Lung (tissue), 12 donors: Measurements from ENCODE around the gene CLDN19. TPM values are rescaled to one million over a fixed set of nuclear protein-coding genes. Genes with fewer than 3 reads are reported as not detected.

Experiments used
- ATAC-seq: fragments of 200-7000 bp; cut with Tn5 transposase; one replicate; pipeline ENCODE4 v1.9.1; 2020; ENCODE audit warnings: moderate number of reproducible peaks; ENCODE audit not compliant: insufficient read depth, low FRiP score
- DNase-seq, 3 donors: peaks; one replicate each; pipeline ENCODE4 v3.0.0-alpha.2; 2013 to 2017
- H3K27ac ChIP-seq, 2 donors: one replicate each; pipeline ENCODE4 v1.5.1; 2013; ENCODE audit warnings: mild to moderate bottlenecking in 2 of 2, moderate library complexity in 2 of 2, control low read depth in 1 of 2, inconsistent platforms in 1 of 2, low read depth in 1 of 2, low read length in 1 of 2
- H3K27me3 ChIP-seq, 3 donors: one replicate each; pipeline ENCODE4 v1.5.1; 2013; ENCODE audit warnings: low read length in 2 of 3; ENCODE audit not compliant: control insufficient read depth in 3 of 3, insufficient read depth in 3 of 3
- H3K36me3 ChIP-seq, 4 donors: one replicate each; pipeline ENCODE4 v1.5.1; 2013; ENCODE audit warnings: low read length in 4 of 4, mild to moderate bottlenecking in 1 of 4, moderate library complexity in 1 of 4; ENCODE audit not compliant: control insufficient read depth in 4 of 4, insufficient read depth in 4 of 4
- H3K4me1 ChIP-seq, 5 donors: one replicate each; pipeline ENCODE4 v1.5.1; 2013; ENCODE audit warnings: low read length in 5 of 5, mild to moderate bottlenecking in 2 of 5, moderate library complexity in 1 of 5; ENCODE audit not compliant: control insufficient read depth in 5 of 5, insufficient read depth in 5 of 5
- H3K4me3 ChIP-seq: one replicate; pipeline ENCODE4 v1.5.1; 2013; ENCODE audit warnings: mild to moderate bottlenecking, control low read depth, moderate library complexity
- H3K9ac ChIP-seq, 2 donors: one replicate each; pipeline ENCODE4 v1.5.1; 2013; ENCODE audit warnings: low read length in 2 of 2, control low read depth in 1 of 2; ENCODE audit not compliant: insufficient read depth in 1 of 2
- H3K9me3 ChIP-seq, 4 donors: one replicate each; pipeline ENCODE4 v1.5.1; 2013; ENCODE audit warnings: low read length in 3 of 4, mild to moderate bottlenecking in 1 of 4, moderate library complexity in 1 of 4; ENCODE audit not compliant: control insufficient read depth in 4 of 4, insufficient read depth in 3 of 4
- WGBS, 2 donors: extraction: QIAGEN DNeasy Blood & Tissue Kit; methylation state at CpG; one replicate each; pipeline ENCODE4 v1.1.7; 2013; 5-methylcytosine and 5-hydroxymethylcytosine counted together
- polyA plus RNA-seq, 2 donors: library from polyadenylated mRNA; stranded (reverse); fragments of 200-250 nt; gene quantifications; one replicate each; pipeline ENCODE4 v1.2.1, GENCODE V29; 2013
- total RNA-seq, 2 donors: library from RNA; depleted of rRNA in 1 of 2; stranded (reverse); fragments of >200 nt in 1 of 2; gene quantifications; one replicate each; pipeline ENCODE4 v1.2.1, GENCODE V29; 2014 to 2021
- TF ChIP-seq, protein P1 (sequence below): IDR thresholded peaks from 2 replicates; pipeline ENCODE4 v1.5.1; 2012; ENCODE audit warnings: mild to moderate bottlenecking; ENCODE audit errors: control extremely low read depth, extremely low read depth
- donor health status: control.
- donor health status: control.
- donor health status: Bipolar disorder and iron deficiency.
- donor health status: healthy.
- donor health status: DM: yes; HTN: yes; CAD: no.

The CLDN19 gene
- total and polyA plus RNA-seq, 4 donors: 0.01 to 2.0 (median 0.04) TPM; not detected in 1

DNA sequence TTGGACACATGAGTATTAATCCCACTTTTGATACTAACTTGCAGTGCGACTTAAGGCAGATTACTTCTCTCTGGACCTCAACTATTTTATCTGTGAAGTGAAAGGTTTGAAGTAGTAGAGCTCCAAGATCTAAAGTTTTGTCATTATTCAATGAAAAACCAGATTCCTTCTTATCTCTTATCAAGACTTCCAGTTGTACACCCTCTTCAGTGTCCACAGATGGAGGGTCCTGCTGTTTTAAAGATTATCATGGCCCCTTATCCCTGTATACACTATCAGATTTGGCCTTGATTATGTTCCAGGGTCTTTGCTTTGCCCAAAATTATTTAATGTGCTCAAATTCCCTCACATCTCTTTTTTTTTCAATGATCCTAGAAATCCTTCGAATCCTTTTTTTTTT lies 28.1 kb upstream of the CLDN19 start:
- H3K4me1 ChIP-seq: peaks cover 6 to 21% (median 13%) of the 10 kb centered on the region in 5 donors
- ATAC-seq: no peak
- H3K9me3 ChIP-seq: no peaks in the 10 kb centered on the region
- no peak for DNase-seq
- no peak overlapping the region for H3K4me3 ChIP-seq
- TF ChIP-seq, protein P1, sequence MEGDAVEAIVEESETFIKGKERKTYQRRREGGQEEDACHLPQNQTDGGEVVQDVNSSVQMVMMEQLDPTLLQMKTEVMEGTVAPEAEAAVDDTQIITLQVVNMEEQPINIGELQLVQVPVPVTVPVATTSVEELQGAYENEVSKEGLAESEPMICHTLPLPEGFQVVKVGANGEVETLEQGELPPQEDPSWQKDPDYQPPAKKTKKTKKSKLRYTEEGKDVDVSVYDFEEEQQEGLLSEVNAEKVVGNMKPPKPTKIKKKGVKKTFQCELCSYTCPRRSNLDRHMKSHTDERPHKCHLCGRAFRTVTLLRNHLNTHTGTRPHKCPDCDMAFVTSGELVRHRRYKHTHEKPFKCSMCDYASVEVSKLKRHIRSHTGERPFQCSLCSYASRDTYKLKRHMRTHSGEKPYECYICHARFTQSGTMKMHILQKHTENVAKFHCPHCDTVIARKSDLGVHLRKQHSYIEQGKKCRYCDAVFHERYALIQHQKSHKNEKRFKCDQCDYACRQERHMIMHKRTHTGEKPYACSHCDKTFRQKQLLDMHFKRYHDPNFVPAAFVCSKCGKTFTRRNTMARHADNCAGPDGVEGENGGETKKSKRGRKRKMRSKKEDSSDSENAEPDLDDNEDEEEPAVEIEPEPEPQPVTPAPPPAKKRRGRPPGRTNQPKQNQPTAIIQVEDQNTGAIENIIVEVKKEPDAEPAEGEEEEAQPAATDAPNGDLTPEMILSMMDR: no peak
- H3K27ac ChIP-seq: no peak overlapping the region
- H3K36me3 ChIP-seq: peaks cover 0 to 5% (median 1%) of the 10 kb centered on the region in 4 donors
- H3K9ac ChIP-seq: peak overlapping the region in 1 of 2 donors; percentile 97
- no peaks in the 10 kb centered on the region for H3K27me3 ChIP-seq
- 81 to 82% methylated on average over 2 of the region's 2 CpGs for WGBS, 2 donors

GRCh38 chr1:42767510-42768000 lies 27.5 kb upstream of the CLDN19 start:
- 1 to 4% methylated on average over 23 of the region's 23 CpGs for WGBS, 2 donors
- TF ChIP-seq, protein P1: no peak
- no peak for DNase-seq
- H3K4me3 ChIP-seq: peak overlapping the region; percentile 89
- peak overlapping the region; percentile 80 to 94 for H3K27ac ChIP-seq
- no peak for ATAC-seq
- H3K9ac ChIP-seq: peak overlapping the region in 1 of 2 donors; percentile 97
- H3K9me3 ChIP-seq: no peaks in the 10 kb centered on the region
- peaks cover 0 to 5% (median 1%) of the 10 kb centered on the region in 4 donors for H3K36me3 ChIP-seq
- H3K27me3 ChIP-seq: no peaks in the 10 kb centered on the region
- peaks cover 7 to 21% (median 13%) of the 10 kb centered on the region in 5 donors for H3K4me1 ChIP-seq

- peak within 1 kb of the TSS; percentile 93 for H3K4me3 ChIP-seq
- ATAC-seq: peak; percentile 97
- TF ChIP-seq, protein P1: no peak
- peak within 1 kb of the TSS; percentile 81 to 94 for H3K27ac ChIP-seq
- H3K27me3 ChIP-seq: no peaks in the 10 kb centered on the region
- peak; percentile 100 for DNase-seq
- H3K9me3 ChIP-seq: no peaks in the 10 kb centered on the region
- peak within 1 kb of the TSS; percentile 73 to 98 for H3K9ac ChIP-seq
- H3K36me3 ChIP-seq: peaks cover 0 to 10% (median 3%) of the 10 kb centered on the region in 4 donors
- WGBS, 2 donors: 0% methylated on average over 71 to 82 of the region's 82 CpGs
- peaks cover 7 to 21% (median 13%) of the 10 kb centered on the region in 5 donors for H3K4me1 ChIP-seq
These were observed 26.9 kb upstream of the CLDN19 start, which contains the start of the genes C1orf50 and P3H1 for GRCh38 chr1:42766741-42767509. TSS of gene C1orf50 (plus strand) at chr1:42767249. CDS start at chr1:42767312, 63 bp downstream. TSS of gene P3H1 (minus strand) at chr1:42767028. CDS start at chr1:42766971, 57 bp downstream.
